Natural killer cell (primary cell): Measurements from ENCODE around the gene MFSD8. TPM values are rescaled to one million over a fixed set of nuclear protein-coding genes. Genes with fewer than 3 reads are reported as not detected.

ENCODE experiments used
- ATAC-seq, 3 donors: fragments of 150-1000 bp in 2 of 3; fragments of 200-7000 bp in 1 of 3; cut with Tn5 transposase; 1 replicate in 1 of 3; 2 replicates in 2 of 3; pipeline ENCODE4 v1.10.0; 2021; ENCODE audit warnings: mild to moderate bottlenecking in 2 of 3, moderate library complexity in 2 of 3
- DNase-seq, 2 donors: peaks; one replicate each; pipeline versions ENCODE4 v3.0.0 to v3.0.0-alpha.2; 2013 to 2021; ENCODE audit warnings: mixed read lengths in 1 of 2
- H3K27ac ChIP-seq: one replicate; pipeline ENCODE4 v1.5.1; 2013; ENCODE audit warnings: mild to moderate bottlenecking, low read length
- H3K27me3 ChIP-seq: one replicate; pipeline ENCODE4 v1.6.1; 2013; ENCODE audit warnings: low read length; ENCODE audit not compliant: control insufficient read depth, insufficient read depth
- H3K36me3 ChIP-seq: one replicate; pipeline ENCODE4 v1.6.1; 2013; ENCODE audit warnings: low read length; ENCODE audit not compliant: control insufficient read depth, insufficient read depth
- H3K4me1 ChIP-seq: one replicate; pipeline ENCODE4 v1.6.1; 2013; ENCODE audit warnings: low read length; ENCODE audit not compliant: control insufficient read depth, insufficient read depth
- H3K4me3 ChIP-seq: one replicate; pipeline ENCODE4 v1.5.1; 2013; ENCODE audit warnings: low read length
- H3K9me3 ChIP-seq: one replicate; pipeline ENCODE4 v1.6.1; 2013; ENCODE audit warnings: low read length; ENCODE audit not compliant: control insufficient read depth, insufficient read depth
- H3K27ac Mint-ChIP-seq, 2 donors: one replicate each; pipeline ENCODE4 v1.8.0; 2022; ENCODE audit warnings: mild to moderate bottlenecking in 2 of 2, mixed read lengths in 2 of 2, moderate library complexity in 1 of 2
- H3K27me3 Mint-ChIP-seq, 2 donors: one replicate each; pipeline ENCODE4 v1.8.0; 2022; ENCODE audit warnings: low read depth in 2 of 2, mixed read lengths in 2 of 2
- H3K36me3 Mint-ChIP-seq: one replicate; pipeline ENCODE4 v1.8.0; 2022; ENCODE audit warnings: mixed read lengths
- H3K4me1 Mint-ChIP-seq, 2 donors: one replicate each; pipeline ENCODE4 v1.8.0; 2022; ENCODE audit warnings: mixed read lengths in 2 of 2
- H3K4me3 Mint-ChIP-seq: one replicate; pipeline ENCODE4 v1.8.0; 2022; ENCODE audit warnings: mild to moderate bottlenecking, moderate library complexity, mixed read lengths
- H3K9me3 Mint-ChIP-seq, 2 donors: one replicate each; pipeline ENCODE4 v1.8.0; 2022; ENCODE audit warnings: mixed read lengths in 2 of 2
- WGBS: methylation state at CpG from one replicate; pipeline ENCODE4 v1.1.7; 2013; ENCODE audit warnings: missing lambda C conversion rate; ENCODE audit not compliant: insufficient coverage; 5-methylcytosine and 5-hydroxymethylcytosine counted together
- intact Hi-C: fragments of 100-400 bp; cut with micrococcal nuclease; formaldehyde crosslinking; loops from one replicate; pipeline ENCODE4 v1.14.2; 2022
- total RNA-seq, 4 donors: library from RNA; stranded (reverse); fragments of 120-200 nt in 1 of 4; gene quantifications; one replicate each; pipeline versions ENCODE4 v1.2.3 to v1.2.4, GENCODE V29; 2013 to 2022
- TF ChIP-seq, protein P1 (sequence below): fragments of 200-600 bp; IDR thresholded peaks from one replicate; pipeline ENCODE4 v1.8.0; 2022; ENCODE audit warnings: antibody characterized with exemption

MFSD8 gene
- total RNA-seq, 3 donors from 2014 or later (not counting 1 experiment from before 2014, with no cell fraction given), result 25.9 to 34.0 (median 25.9) TPM

DNA sequence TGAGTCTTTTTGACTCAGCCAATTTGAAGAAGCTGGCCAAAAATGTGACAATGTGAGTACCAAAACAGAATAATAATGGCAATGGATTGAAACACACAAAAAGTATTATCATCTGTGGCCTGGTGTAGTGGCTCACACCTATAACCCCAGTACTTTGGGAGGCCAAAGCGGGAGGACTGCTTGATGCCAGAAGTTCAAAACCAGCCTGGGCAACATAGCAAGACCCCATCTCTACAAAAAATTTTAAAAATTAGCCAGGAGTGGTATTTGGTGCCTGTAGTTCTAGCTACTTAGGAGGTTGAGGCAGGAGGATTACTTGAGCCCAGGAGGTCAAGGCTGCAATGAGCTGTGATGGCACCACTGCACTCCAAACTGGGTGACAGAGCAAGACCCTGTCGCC is 42.7 kb downstream of the MFSD8 start:
- TF ChIP-seq, protein P1, sequence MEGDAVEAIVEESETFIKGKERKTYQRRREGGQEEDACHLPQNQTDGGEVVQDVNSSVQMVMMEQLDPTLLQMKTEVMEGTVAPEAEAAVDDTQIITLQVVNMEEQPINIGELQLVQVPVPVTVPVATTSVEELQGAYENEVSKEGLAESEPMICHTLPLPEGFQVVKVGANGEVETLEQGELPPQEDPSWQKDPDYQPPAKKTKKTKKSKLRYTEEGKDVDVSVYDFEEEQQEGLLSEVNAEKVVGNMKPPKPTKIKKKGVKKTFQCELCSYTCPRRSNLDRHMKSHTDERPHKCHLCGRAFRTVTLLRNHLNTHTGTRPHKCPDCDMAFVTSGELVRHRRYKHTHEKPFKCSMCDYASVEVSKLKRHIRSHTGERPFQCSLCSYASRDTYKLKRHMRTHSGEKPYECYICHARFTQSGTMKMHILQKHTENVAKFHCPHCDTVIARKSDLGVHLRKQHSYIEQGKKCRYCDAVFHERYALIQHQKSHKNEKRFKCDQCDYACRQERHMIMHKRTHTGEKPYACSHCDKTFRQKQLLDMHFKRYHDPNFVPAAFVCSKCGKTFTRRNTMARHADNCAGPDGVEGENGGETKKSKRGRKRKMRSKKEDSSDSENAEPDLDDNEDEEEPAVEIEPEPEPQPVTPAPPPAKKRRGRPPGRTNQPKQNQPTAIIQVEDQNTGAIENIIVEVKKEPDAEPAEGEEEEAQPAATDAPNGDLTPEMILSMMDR, result no peak
- peaks cover 7% of the 10 kb centered on the region for H3K36me3 Mint-ChIP-seq

GRCh38 chr4:127920521-127920920 is 44.5 kb downstream of the MFSD8 start:
- Histone ChIP-seq H3K4me3 (no peak overlapping the region), H3K27ac (no peak overlapping the region), H3K9me3 (no peaks in the 10 kb centered on the region), H3K27me3 (no peaks in the 10 kb centered on the region), H3K4me1 (no peaks in the 10 kb centered on the region), H3K36me3 (peaks cover 29% of the 10 kb centered on the region)
- TF ChIP-seq, protein P1, result no peak
- ATAC-seq (no peak), DNase-seq (no peak)
- H3K27ac Mint-ChIP-seq, result no peak overlapping the region
- H3K9me3 Mint-ChIP-seq, result no peaks in the 10 kb centered on the region
- no peaks in the 10 kb centered on the region for H3K27me3 Mint-ChIP-seq
- H3K4me3 Mint-ChIP-seq, result no peak overlapping the region
- intact Hi-C loops, result no loop called here
- WGBS, result 98% methylated on average over 3 of the region's 3 CpGs
- H3K4me1 Mint-ChIP-seq, result peaks cover 0 to 10% of the 10 kb centered on the region in 2 donors
- H3K36me3 Mint-ChIP-seq, result peaks cover 7% of the 10 kb centered on the region

More for the DNA sequence above, 42.7 kb downstream of the MFSD8 start:
- ATAC-seq (no peak), DNase-seq (no peak)
- Histone ChIP-seq H3K36me3 (peaks cover 26% of the 10 kb centered on the region), H3K4me1 (no peaks in the 10 kb centered on the region), H3K4me3 (no peak overlapping the region), H3K27me3 (no peaks in the 10 kb centered on the region), H3K9me3 (no peaks in the 10 kb centered on the region), H3K27ac (no peak overlapping the region)
- Mint-ChIP-seq H3K27me3 (no peaks in the 10 kb centered on the region), H3K9me3 (no peaks in the 10 kb centered on the region), H3K4me3 (no peak overlapping the region), H3K27ac (no peak overlapping the region), H3K4me1 (peaks cover 5 to 10% of the 10 kb centered on the region in 2 donors)
- no CpG with 5 or more reads among the region's 2 CpGs for WGBS
- intact Hi-C loops, result no loop called here

DNA sequence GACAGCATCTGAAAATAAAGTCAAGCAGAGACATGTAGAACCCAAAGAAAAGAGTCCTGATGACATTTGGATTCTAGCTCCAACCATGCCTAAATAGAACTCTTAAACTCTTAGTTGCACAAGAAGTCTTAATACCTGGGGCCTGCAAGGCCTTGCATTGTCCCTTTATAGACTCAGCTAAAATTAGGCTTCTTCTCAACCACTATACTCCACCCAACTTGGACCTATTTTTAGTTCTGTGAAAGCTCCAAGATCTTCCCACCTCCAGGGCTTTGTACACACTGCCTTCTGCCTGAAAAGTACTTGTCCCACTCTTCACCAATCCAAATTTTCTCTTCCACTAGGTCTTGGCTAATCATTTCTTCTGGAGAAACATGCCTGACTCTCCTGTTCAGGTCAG is 47.8 kb downstream of the MFSD8 start:
- H3K9me3 ChIP-seq, result no peaks in the 10 kb centered on the region

GRCh38 chr4:127916512-127916911 is 48.5 kb downstream of the MFSD8 start:
- H3K27ac Mint-ChIP-seq, result no peak overlapping the region
- intact Hi-C loops, result no loop called here
- Histone ChIP-seq H3K4me3 (no peak overlapping the region), H3K27me3 (no peaks in the 10 kb centered on the region), H3K9me3 (no peaks in the 10 kb centered on the region), H3K27ac (no peak overlapping the region), H3K36me3 (peaks cover 27% of the 10 kb centered on the region), H3K4me1 (no peaks in the 10 kb centered on the region)
- DNase-seq, result no peak
- no peak for ATAC-seq
- H3K4me1 Mint-ChIP-seq, result no peaks in the 10 kb centered on the region
- H3K36me3 Mint-ChIP-seq, result peaks cover 7% of the 10 kb centered on the region
- H3K27me3 Mint-ChIP-seq, result no peaks in the 10 kb centered on the region
- TF ChIP-seq, protein P1, result no peak
- WGBS, result 100% methylated on average over 2 of the region's 3 CpGs
- no peak overlapping the region for H3K4me3 Mint-ChIP-seq
- H3K9me3 Mint-ChIP-seq, result no peaks in the 10 kb centered on the region

More for the DNA sequence above, 47.8 kb downstream of the MFSD8 start:
- Histone ChIP-seq H3K4me1 (no peaks in the 10 kb centered on the region), H3K27me3 (no peaks in the 10 kb centered on the region), H3K4me3 (no peak overlapping the region), H3K27ac (no peak overlapping the region), H3K36me3 (peaks cover 29% of the 10 kb centered on the region)
- DNase-seq, result no peak
- Mint-ChIP-seq H3K9me3 (no peaks in the 10 kb centered on the region), H3K27me3 (no peaks in the 10 kb centered on the region), H3K36me3 (peaks cover 7% of the 10 kb centered on the region), H3K27ac (peak overlapping the region in 1 of 2 donors; percentile 11), H3K4me3 (no peak overlapping the region), H3K4me1 (no peaks in the 10 kb centered on the region)
- ATAC-seq, result no peak
- intact Hi-C loops, result no loop called here
- TF ChIP-seq, protein P1, result no peak
